K562 (cell line): ENCODE data around the gene C10orf95.

Experiments used
- ADNP ChIP-seq: fragments of 200-800 bp; sonication (Bioruptor generic); IDR thresholded peaks from 2 replicates; pipeline ENCODE4 v1.6.1; 2016; ENCODE audit warnings: missing genetic modification characterization, missing compliant biosample characterization
- BDP1 ChIP-seq: IDR thresholded peaks from 3 replicates; pipeline ENCODE4 v1.6.1; 2011; ENCODE audit not compliant: insufficient read length, insufficient read depth
- CHD2 ChIP-seq: IDR thresholded peaks from 2 replicates; pipeline ENCODE4 v1.6.1; 2011; ENCODE audit warnings: low read depth, low read length
- CTBP1 ChIP-seq: fragments of 450-650 bp; IDR thresholded peaks from 2 replicates; pipeline ENCODE4 v1.6.1; 2016; ENCODE audit warnings: borderline replicate concordance
- FOS ChIP-seq: IDR thresholded peaks from 3 replicates; pipeline ENCODE4 v1.6.1; 2011; ENCODE audit not compliant: insufficient read length; ENCODE audit errors: extremely low read depth
- GTF2F1 ChIP-seq: IDR thresholded peaks from 2 replicates; pipeline ENCODE4 v1.6.1; 2011; ENCODE audit warnings: low read depth, low read length, improper control_type of control experiment
- MED1 ChIP-seq: sonication (generic); formaldehyde crosslinking; IDR thresholded peaks from 2 replicates; pipeline ENCODE4 v1.8.1; 2023; ENCODE audit warnings: missing genetic modification reagents, borderline replicate concordance
- POLR2AphosphoS5 ChIP-seq: IDR thresholded peaks from 2 replicates; pipeline ENCODE4 v1.6.1; 2011; ENCODE audit warnings: mild to moderate bottlenecking, low read depth, low read length, moderate library complexity; ENCODE audit not compliant: control insufficient read depth, insufficient read depth
- PURB ChIP-seq: sonication (generic); formaldehyde crosslinking; IDR thresholded peaks from 2 replicates; pipeline ENCODE4 v1.9.0; 2021; ENCODE audit warnings: low read depth, mild to moderate bottlenecking, missing genetic modification reagents
- SMC3 ChIP-seq: conservative IDR thresholded peaks from 2 replicates; pipeline ENCODE4 v1.6.1; 2011; ENCODE audit warnings: low read depth, low read length, improper control_type of control experiment; ENCODE audit not compliant: insufficient read depth
- TRIM24 ChIP-seq, 2 experiments: fragments of 450-650 bp; IDR thresholded peaks; 2 replicates each; pipeline ENCODE4 v1.6.1; 2016
- ZNF76 ChIP-seq: fragments of 250-450 bp; sonication (Bioruptor Pico); IDR thresholded peaks from 2 replicates; pipeline ENCODE4 v1.4.0; 2020; ENCODE audit warnings: mild to moderate bottlenecking, moderate library complexity, borderline replicate concordance

GRCh38 chr10:102416283-102416682 lies 35.1 kb downstream of the C10orf95 start:
- no peak for TF ChIP-seq CHD2
- no peak for TF ChIP-seq PURB (CRISPR knock-in tag)
- no peak for TF ChIP-seq POLR2AphosphoS5
- TF ChIP-seq CTBP1, result no peak
- TF ChIP-seq MED1, result no peak
- no peak for TF ChIP-seq ZNF76 (CRISPR knock-in tag)
- no peak for TF ChIP-seq TRIM24 (IDR thresholded peaks at IDR 0.05)
- TF ChIP-seq ADNP (tag), result no peak
- no peak for TF ChIP-seq FOS
- no peak for TF ChIP-seq BDP1
- no peak for TF ChIP-seq GTF2F1
- no peak for TF ChIP-seq SMC3
